ENCODE results near the gene STRBP. TPM values are rescaled to one million over a fixed set of nuclear protein-coding genes. Genes with fewer than 3 reads are reported as not detected.
"Not testable (repeated sequence)": the region's sequence is repeated elsewhere in the genome, so short reads cannot be mapped to it uniquely, and the experiment has no call there.

The STRBP gene
- total RNA-seq, 1 experiment from 2014 or later, result 39.9 TPM

GRCh38 chr9:123304340-123304691 lies 35.9 kb upstream of the STRBP start:
- Histone ChIP-seq H3K4me3 (no peak overlapping the region), H3K27me3 (ENCODE audit: insufficient read depth, low read depth) (no peaks in the 10 kb centered on the region), H3K79me2 (ENCODE audit: low read depth) (no peaks in the 10 kb centered on the region), H3K4me2 (no peak overlapping the region), H4K20me1 (ENCODE audit: insufficient read depth) (no peaks in the 10 kb centered on the region), H3K4me1 (replicated peaks; ENCODE audit: insufficient read depth) (no peaks in the 10 kb centered on the region), H3F3A (ENCODE audit: insufficient read depth, low read depth) (no peaks in the 10 kb centered on the region), H3K36me3 (ENCODE audit: low read depth) (no peaks in the 10 kb centered on the region), H3K27ac (no peak overlapping the region), H3K9me3 (ENCODE audit: insufficient read depth, low read depth) (no peaks in the 10 kb centered on the region), H3K9me2 (ENCODE audit: insufficient read depth) (no peaks in the 10 kb centered on the region), H2AFZ (no peak overlapping the region)
- ChIA-PET POLR2A (ENCODE audit: unreplicated experiment) (no interaction called here), CTCF (no interaction called here)
- intact Hi-C loops (cut with micrococcal nuclease; ENCODE audit: unreplicated experiment), result no loop called here
- TF ChIP-seq EZH2 (IDR thresholded peaks at IDR 0.05; ENCODE audit: low read depth) (no peak), CTCF (conservative IDR thresholded peaks at IDR 0.05) (no peak)
- no TSS peak for BruUV-seq (replicated peaks)
- no peak for DNase-seq

- no peaks in the 10 kb centered on the region for H3K9me3 ChIP-seq (ENCODE audit: insufficient read depth, low read depth)
- no peak overlapping the region for H2AFZ ChIP-seq
- TF ChIP-seq CTCF (conservative IDR thresholded peaks at IDR 0.05), result no peak
- no peak for TF ChIP-seq EZH2 (IDR thresholded peaks at IDR 0.05; ENCODE audit: low read depth)
- intact Hi-C loops (cut with micrococcal nuclease; ENCODE audit: unreplicated experiment), result no loop called here
- BruUV-seq (replicated peaks), result no TSS peak
- H3K27ac ChIP-seq, result no peak overlapping the region
- no peaks in the 10 kb centered on the region for H3K9me2 ChIP-seq (ENCODE audit: insufficient read depth)
- CTCF ChIA-PET, result no interaction called here
- POLR2A ChIA-PET (ENCODE audit: unreplicated experiment), result no interaction called here
- H3K79me2 ChIP-seq (ENCODE audit: low read depth), result no peaks in the 10 kb centered on the region
- H3F3A ChIP-seq (ENCODE audit: insufficient read depth, low read depth), result no peaks in the 10 kb centered on the region
- H3K27me3 ChIP-seq (ENCODE audit: insufficient read depth, low read depth), result no peaks in the 10 kb centered on the region
- no peak overlapping the region for H3K4me3 ChIP-seq
- H3K4me2 ChIP-seq, result no peak overlapping the region
- H4K20me1 ChIP-seq (ENCODE audit: insufficient read depth), result no peaks in the 10 kb centered on the region
- DNase-seq, result no peak
- no peaks in the 10 kb centered on the region for H3K4me1 ChIP-seq (replicated peaks; ENCODE audit: insufficient read depth)
- no peaks in the 10 kb centered on the region for H3K36me3 ChIP-seq (ENCODE audit: low read depth)
Observed at GRCh38 chr9:123302348-123303214, 34.2 kb upstream of the STRBP start.

- intact Hi-C loops (cut with micrococcal nuclease; ENCODE audit: unreplicated experiment), result not testable (repeated sequence)
Observed at GRCh38 chr9:123301936-123302335, 33.5 kb upstream of the STRBP start.

More at GRCh38 chr9:123301936-123302335, 33.5 kb upstream of the STRBP start:
- H2AFZ ChIP-seq; DNase-seq; H4K20me1 ChIP-seq (ENCODE audit: insufficient read depth); H3K36me3 ChIP-seq (ENCODE audit: low read depth); H3F3A ChIP-seq (ENCODE audit: insufficient read depth, low read depth); H3K4me3 ChIP-seq; H3K9me2 ChIP-seq (ENCODE audit: insufficient read depth); BruUV-seq (replicated peaks); POLR2A ChIA-PET (ENCODE audit: unreplicated experiment); H3K79me2 ChIP-seq (ENCODE audit: low read depth); CTCF ChIA-PET; H3K4me2 ChIP-seq; H3K9me3 ChIP-seq (ENCODE audit: insufficient read depth, low read depth); H3K27ac ChIP-seq; H3K4me1 ChIP-seq (replicated peaks; ENCODE audit: insufficient read depth); H3K27me3 ChIP-seq (ENCODE audit: insufficient read depth, low read depth): not testable (repeated sequence)

All from PC-9 (cell line).